DOHH2 (cell line): ENCODE results near the gene ADGRF3.
A peak's percentile ranks its signal among the peaks of the same experiment; 100 is the strongest.

Experiments
- H3F3A ChIP-seq: fragments of 200-600 bp; sonication (generic), shearing (Covaris generic); 2 replicates; pipeline ENCODE4 v1.6.0; 2016; ENCODE audit warnings: antibody characterized with exemption, mild to moderate bottlenecking; ENCODE audit not compliant: control insufficient read depth, insufficient read depth
- H3K27ac ChIP-seq: fragments of 200-600 bp; sonication (generic); 2 replicates; pipeline ENCODE4 v1.5.1; 2014; ENCODE audit warnings: low read depth, mild to moderate bottlenecking, low read length, moderate library complexity
- H3K27me3 ChIP-seq: fragments of 200-600 bp; sonication (generic); 2 replicates; pipeline ENCODE4 v1.6.1; 2014; ENCODE audit warnings: mild to moderate bottlenecking, low read length, mixed read lengths; ENCODE audit not compliant: control insufficient read depth
- H3K36me3 ChIP-seq: fragments of 200-600 bp; sonication (generic); 2 replicates; pipeline ENCODE4 v1.6.1; 2014; ENCODE audit warnings: mild to moderate bottlenecking, low read length, moderate library complexity, mixed read lengths; ENCODE audit not compliant: control insufficient read depth
- H3K4me1 ChIP-seq: fragments of 200-600 bp; sonication (generic); 2 replicates; pipeline ENCODE4 v1.6.1; 2014; ENCODE audit warnings: mild to moderate bottlenecking, low read length, mixed read lengths; ENCODE audit not compliant: control insufficient read depth
- H3K4me2 ChIP-seq: fragments of 200-600 bp; sonication (generic); 2 replicates; pipeline ENCODE4 v1.6.0; 2014; ENCODE audit warnings: mild to moderate bottlenecking, low read length, moderate library complexity
- H3K4me3 ChIP-seq: fragments of 200-600 bp; sonication (generic); 2 replicates; pipeline ENCODE4 v1.5.1; 2014; ENCODE audit warnings: mild to moderate bottlenecking, low read length, mixed read lengths
- H3K79me2 ChIP-seq: fragments of 200-600 bp; sonication (generic); 2 replicates; pipeline ENCODE4 v1.6.1; 2014; ENCODE audit warnings: mild to moderate bottlenecking, low read length, mixed read lengths; ENCODE audit not compliant: control insufficient read depth
- H3K9me2 ChIP-seq: fragments of 200-600 bp; sonication (generic); replicated peaks from 2 replicates; pipeline ENCODE4 v1.6.1; 2014; ENCODE audit warnings: mild to moderate bottlenecking, low read length, mixed read lengths; ENCODE audit not compliant: control insufficient read depth
- H3K9me3 ChIP-seq: fragments of 200-600 bp; sonication (generic); 2 replicates; pipeline ENCODE4 v1.6.1; 2014; ENCODE audit warnings: antibody characterized with exemption, low read length, mixed read lengths; ENCODE audit not compliant: control insufficient read depth, insufficient read depth
- H4K20me1 ChIP-seq: fragments of 200-600 bp; sonication (generic); 2 replicates; pipeline ENCODE4 v1.6.0; 2014; ENCODE audit warnings: low read depth, mild to moderate bottlenecking, antibody characterized with exemption, low read length, moderate library complexity; ENCODE audit not compliant: control insufficient read depth, insufficient read depth
- EZH2phosphoT487 ChIP-seq: fragments of 200-600 bp; sonication (generic); IDR thresholded peaks from 2 replicates; pipeline ENCODE4 v1.6.1; 2017; ENCODE audit warnings: borderline replicate concordance, mild to moderate bottlenecking, antibody characterized with exemption, low read length, moderate library complexity, mixed read lengths
- TF ChIP-seq, protein P1 (sequence below): fragments of 200-600 bp; sonication (generic); IDR thresholded peaks from one replicate; pipeline ENCODE4 v1.5.1; 2014; ENCODE audit warnings: antibody characterized with exemption, mild to moderate bottlenecking, low read depth, low read length; ENCODE audit not compliant: poor library complexity, severe bottlenecking

The ADGRF3 gene

DNA sequence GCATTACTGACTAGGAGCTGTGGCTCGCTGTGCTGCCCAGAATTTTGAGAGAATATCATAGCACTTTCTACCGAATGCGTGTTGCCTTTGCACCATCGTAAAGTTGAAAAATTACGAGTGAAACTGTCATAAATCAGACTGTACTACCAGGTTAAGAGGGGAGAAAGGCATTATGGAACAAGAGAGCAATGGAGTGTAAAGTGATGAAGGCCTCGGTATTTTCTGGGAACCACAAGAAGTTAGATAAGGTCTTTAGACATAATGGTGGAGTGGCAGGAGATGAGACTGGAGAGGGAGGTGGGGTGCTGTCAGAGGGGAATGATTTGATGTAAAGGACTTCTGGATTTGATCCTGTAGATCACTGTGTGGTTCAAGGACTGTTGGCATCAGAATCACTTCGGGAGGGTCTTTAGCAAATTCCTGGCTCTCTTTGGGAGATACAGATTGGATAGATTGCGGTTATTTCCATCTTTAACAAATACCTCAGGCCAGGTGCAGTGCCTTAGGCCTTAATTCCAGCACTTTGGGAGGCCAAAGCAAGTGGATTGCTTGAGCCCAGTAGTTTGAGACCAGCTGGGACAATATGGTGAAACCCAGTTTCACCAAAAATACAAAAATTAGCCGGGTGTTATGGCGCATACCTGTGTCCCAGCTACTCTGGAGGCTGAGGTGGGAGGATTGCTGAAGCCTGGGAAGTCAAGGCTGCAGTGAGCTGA is 4.9 kb upstream of the ADGRF3 start:
- Histone ChIP-seq H3K4me1 (peaks cover 30% of the 10 kb centered on the region), H3K79me2 (peaks cover 100% of the 10 kb centered on the region), H4K20me1 (peaks cover 43% of the 10 kb centered on the region), H3K27me3 (no peaks in the 10 kb centered on the region), H3K4me2 (no peak overlapping the region), H3K27ac (no peak overlapping the region), H3K9me2 (no peaks in the 10 kb centered on the region), H3K9me3 (no peaks in the 10 kb centered on the region), H3K36me3 (peaks cover 64% of the 10 kb centered on the region), H3K4me3 (no peak overlapping the region), H3F3A (peaks cover 3% of the 10 kb centered on the region)
- no peak for TF ChIP-seq EZH2phosphoT487
- TF ChIP-seq, protein P1, sequence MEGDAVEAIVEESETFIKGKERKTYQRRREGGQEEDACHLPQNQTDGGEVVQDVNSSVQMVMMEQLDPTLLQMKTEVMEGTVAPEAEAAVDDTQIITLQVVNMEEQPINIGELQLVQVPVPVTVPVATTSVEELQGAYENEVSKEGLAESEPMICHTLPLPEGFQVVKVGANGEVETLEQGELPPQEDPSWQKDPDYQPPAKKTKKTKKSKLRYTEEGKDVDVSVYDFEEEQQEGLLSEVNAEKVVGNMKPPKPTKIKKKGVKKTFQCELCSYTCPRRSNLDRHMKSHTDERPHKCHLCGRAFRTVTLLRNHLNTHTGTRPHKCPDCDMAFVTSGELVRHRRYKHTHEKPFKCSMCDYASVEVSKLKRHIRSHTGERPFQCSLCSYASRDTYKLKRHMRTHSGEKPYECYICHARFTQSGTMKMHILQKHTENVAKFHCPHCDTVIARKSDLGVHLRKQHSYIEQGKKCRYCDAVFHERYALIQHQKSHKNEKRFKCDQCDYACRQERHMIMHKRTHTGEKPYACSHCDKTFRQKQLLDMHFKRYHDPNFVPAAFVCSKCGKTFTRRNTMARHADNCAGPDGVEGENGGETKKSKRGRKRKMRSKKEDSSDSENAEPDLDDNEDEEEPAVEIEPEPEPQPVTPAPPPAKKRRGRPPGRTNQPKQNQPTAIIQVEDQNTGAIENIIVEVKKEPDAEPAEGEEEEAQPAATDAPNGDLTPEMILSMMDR = no peak

DNA sequence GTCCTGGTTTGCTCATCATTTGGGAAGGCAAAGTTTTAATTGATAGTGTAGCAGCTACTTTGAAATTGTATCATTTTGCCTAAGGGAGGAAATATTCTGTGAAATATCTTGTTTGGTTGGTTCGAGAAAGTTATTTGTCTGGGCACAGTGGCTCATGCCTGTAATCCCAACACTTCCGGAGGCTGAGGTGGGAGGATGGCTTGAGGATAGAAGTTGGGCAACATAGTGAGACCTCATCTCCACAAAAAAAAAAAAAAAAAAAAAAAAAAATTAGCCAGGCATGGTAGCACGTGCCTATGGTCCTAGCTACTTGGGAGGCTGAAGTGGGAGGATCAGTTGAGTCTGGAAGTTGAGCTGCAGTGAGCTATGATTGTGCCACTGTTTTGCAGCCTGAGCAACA is 3.1 kb upstream of the ADGRF3 start:
- TF ChIP-seq EZH2phosphoT487 = no peak
- TF ChIP-seq, protein P1 = no peak
- Histone ChIP-seq H3F3A (peaks cover 3% of the 10 kb centered on the region), H3K79me2 (peaks cover 97% of the 10 kb centered on the region), H3K4me1 (peaks cover 32% of the 10 kb centered on the region), H3K9me3 (no peaks in the 10 kb centered on the region), H3K4me2 (no peak overlapping the region; the same call in 1 of the 2 replicates), H3K27me3 (no peaks in the 10 kb centered on the region), H3K36me3 (peaks cover 55% of the 10 kb centered on the region), H3K9me2 (no peaks in the 10 kb centered on the region), H4K20me1 (peaks cover 28% of the 10 kb centered on the region), H3K4me3 (no peak overlapping the region), H3K27ac (no peak overlapping the region)

DNA sequence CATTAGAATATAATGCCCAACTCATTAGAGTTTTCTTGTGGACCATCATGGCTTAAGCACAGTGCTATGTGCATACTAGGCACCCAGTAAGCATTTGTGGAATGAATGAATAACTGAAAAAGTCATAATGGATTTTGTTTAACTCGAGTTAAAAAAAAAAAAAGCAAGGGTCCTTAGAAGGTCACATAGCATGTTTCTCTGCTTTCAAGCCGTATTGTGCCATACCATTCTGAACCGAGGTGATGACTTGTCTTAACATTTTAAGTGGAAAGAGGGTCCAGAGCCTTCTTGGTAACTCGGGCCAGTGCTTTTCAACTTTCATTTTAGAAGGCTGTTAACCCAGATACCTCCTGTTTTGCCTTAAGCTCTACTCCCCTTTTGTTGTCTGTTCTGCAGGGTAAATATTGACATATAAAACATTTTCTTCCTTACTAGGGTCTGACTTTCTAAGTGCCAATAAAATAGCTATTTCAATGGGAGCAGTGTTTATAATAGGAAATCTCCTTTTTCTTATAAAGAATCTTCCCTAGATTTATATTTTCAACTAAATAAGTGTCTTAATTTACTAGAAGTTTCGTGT is 787 bp upstream of the ADGRF3 start:
- TF ChIP-seq, protein P1 = no peak
- no peak for TF ChIP-seq EZH2phosphoT487
- peaks cover 40% of the 10 kb centered on the region for H3K4me1 ChIP-seq
- H4K20me1 ChIP-seq = peaks cover 23% of the 10 kb centered on the region
- H3K4me2 ChIP-seq = peak overlapping the region; percentile 99
- no peaks in the 10 kb centered on the region for H3K9me3 ChIP-seq
- H3K36me3 ChIP-seq = peaks cover 45% of the 10 kb centered on the region
- H3K4me3 ChIP-seq = peak overlapping the region; percentile 97
- peaks cover 90% of the 10 kb centered on the region for H3K79me2 ChIP-seq
- peaks cover 3% of the 10 kb centered on the region for H3F3A ChIP-seq
- no peaks in the 10 kb centered on the region for H3K27me3 ChIP-seq
- H3K9me2 ChIP-seq = no peaks in the 10 kb centered on the region
- H3K27ac ChIP-seq = peak overlapping the region; percentile 57
